HG03469 (cell line): ENCODE results near the gene NEBL.

ENCODE experiments used
- ATAC-seq: cut with Tn5 transposase; IDR thresholded peaks from one replicate; pipeline ENCODE4 v1.9.1; 2021; ENCODE audit warnings: mild to moderate bottlenecking, moderate library complexity, moderate number of reproducible peaks; ENCODE audit not compliant: unreplicated experiment

NEBL gene

DNA sequence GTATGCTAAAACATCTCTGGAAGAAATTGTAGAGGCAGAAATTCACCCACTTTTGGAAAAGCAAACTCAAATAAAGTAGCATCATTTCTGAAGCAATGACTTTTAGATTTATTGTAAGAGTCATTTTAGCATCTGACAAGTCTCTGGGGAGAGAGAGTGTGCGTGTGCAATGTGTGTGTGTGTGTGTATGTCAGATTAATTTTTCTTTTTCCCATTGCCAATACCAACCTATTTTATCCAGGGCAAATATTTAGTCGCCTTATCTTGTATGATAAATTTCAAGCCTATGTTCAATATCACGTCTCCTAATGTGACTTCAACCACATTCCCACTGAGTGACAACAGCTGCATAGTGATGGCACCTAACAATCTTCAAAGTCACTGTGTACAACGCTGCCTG, 101.7 kb downstream of the NEBL start:
- ATAC-seq = no peak

DNA sequence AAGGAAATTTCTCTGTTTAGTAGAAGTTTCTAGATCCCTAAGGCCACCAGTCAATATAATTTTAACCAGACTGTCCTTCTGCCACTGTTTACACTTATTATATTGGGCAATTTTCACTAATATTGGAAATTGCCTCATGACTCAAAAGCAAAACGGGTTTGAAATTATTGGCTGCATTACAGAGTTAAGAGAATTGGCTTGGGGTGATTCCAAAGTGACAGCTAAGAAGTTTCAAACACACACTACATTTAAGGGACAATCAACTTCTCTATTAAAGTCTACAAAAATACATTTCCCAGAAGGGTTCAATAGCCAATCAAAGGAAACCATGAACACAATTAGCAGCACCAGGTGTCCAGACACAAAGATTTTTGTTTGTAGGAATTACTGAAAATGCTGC, 111.9 kb downstream of the NEBL start:
- no peak for ATAC-seq

DNA sequence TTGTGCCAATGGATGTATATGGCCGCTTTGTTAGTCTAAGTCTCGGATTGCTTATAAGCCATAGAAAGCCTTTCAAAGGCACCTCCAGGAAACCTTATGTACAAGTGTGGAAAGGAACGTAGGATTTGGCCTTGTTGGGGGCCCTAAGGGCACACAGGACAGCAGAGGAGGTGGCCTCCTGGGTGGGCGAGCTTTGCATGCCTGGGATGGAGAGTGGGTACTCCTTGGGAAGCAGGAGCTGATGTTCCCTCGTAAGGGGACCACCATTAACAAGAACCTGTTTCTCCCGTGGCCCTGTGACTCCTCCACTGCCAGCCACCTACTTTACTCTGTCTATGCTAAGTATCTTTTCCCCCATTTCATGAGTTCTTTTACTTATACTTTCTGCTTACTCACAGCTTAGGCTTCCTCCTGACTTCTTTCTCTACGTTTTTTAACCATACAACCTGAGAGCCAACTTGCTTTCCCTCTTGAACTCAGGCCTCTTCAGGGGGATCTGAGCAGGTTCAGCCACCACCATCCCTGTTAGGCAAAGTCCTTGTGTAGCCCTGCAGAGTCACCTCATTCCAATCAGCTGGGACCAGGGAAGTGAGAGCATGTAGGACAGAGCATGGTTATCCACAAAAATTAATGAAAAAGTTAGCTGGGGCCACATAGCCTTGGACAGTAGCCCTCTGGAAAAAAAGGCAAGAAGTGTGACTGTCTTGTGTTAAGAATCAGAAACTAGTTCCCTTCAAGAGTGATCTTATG, 118.9 kb downstream of the NEBL start:
- ATAC-seq = no peak

DNA sequence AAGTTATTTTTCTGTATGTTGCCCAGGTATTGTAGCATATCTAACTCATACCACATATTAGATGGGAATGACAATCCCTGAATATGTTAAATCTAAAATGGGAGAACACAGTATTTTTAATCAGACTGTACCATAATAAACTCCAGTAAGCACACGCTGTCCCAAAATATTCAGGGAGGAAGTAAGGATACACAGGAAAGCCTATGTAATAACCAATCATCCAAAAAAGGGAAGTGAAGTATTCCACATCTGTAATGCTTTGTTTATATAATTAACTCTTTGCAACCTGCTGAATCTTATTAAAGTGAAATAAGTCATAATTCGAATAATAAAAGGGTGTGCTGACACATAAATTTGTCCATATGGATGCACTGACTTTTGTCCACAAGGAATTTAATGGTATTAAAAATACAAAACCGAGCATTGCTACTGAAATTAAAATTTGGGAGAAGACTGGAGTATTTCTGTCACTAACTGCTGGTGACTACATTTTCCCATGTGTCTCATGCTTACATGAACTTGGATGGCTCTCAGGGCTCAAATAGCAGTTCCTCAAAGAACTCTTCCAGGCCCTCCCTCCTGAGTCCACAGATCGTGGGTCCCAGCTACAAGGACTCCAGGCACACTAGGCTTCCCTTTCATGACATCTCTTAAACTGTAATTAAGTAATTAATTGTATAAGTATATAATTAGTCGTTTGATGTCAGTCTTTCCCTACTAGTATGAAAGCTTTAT, 120.6 kb downstream of the NEBL start:
- no peak for ATAC-seq

DNA sequence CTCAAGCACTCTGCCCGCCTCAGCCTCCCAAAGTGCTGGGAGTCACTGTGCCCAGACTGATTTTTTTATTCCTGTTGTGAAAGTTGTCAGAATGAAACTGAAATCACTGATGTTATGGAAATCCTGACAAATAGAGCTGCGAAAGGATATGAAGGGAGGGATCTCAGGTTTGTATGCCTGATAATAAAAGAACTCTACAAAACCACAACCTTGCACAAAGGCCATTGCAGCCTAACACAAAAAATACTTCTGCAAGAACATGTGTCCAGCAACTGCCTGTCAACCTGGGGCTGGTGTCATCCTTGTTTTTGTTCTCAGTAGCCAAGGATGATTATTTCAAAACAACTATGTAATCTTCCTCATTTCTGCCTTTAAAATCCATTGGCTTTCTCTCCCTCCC, 126.1 kb downstream of the NEBL start:
- ATAC-seq = no peak

DNA sequence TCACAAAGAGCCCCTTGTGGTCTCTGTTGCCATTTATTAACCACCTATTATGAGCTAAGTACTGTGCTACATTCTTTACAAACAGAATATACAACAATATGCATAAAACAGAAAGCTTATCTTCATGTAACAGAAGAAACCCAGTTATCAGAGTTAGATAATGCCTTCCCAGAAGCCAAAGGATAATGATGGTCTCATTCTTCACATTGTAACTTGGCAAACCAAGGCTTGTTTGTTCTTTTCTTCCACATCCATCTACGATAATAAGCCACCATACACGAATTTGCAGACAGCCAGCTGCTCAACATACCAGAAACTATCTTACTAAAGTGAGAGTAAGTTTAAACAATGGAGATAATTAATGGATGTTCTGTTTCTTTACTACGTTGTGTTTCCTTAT, 127.6 kb downstream of the NEBL start:
- no peak for ATAC-seq

DNA sequence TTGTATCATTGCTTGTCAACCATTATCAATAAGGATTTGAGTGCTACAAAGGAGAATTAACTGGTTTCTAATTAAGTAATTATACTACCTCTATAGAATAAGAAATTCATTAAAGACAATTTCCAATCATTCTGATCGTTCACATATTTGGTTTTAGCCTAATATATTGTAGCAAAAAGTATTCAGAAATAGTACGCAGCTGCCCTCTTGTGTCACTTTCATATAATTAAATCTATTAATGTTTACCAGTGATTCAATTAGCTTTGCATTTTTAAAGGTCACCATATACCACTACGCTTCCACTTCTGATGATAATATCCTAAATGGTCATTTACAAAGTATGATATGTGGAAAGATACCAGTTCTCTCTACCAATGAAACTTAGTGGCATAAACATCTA, 128.3 kb downstream of the NEBL start:
- ATAC-seq = no peak

DNA sequence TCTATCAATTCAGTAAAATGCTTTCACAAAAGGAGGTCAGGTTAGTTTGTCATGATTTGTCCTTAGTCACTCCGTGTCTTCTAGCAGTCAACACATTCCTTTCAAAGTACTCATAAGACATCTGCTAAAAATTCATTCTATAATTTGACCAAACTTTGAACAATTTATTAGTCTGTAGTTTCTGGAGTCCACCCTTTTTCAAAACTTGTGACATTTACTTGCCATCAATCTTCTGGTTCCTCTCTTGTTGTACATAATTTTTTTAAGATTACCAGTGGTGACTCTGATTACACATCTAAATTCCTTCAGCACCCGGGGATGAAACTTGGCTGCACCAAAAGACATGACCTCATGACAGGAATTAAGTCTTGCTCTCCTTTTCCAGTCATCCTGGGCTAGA, 130.1 kb downstream of the NEBL start:
- ATAC-seq = no peak

DNA sequence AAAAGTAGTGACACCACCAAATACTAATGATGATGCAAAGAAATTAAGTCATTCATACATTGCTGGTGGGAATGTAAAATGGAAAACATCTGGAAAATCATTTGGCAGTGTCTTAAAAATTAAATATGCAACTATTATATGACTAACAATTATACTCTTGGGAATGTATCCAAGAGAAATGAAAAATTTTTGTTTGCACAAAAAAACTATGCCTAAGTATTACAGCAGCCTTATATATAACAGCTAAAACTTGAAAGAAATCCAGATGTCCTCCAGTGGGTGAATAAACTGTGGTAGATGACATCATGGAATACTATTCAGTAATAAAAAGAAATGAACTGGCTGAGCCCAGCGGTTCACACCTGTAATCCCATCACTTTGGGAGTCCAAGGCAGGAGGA, 132.0 kb downstream of the NEBL start:
- no peak for ATAC-seq

DNA sequence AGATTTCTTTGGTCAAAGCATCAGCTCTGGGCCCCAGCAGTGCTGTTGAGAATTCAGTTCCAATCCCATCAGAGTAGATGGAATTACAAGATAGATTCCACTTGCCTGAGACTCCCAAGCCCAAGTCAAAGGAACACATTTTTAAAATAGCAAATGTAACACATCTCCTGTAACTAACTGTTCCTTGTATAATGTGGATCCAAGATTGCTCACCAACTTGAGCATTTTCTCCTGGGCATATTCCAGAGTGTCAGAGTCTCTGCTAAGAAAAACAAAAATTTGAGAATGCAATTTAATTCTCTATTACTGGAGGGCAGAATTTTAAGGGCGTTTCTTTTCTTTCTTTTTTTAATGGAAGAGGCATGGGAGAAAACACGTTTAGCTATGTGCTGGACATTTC, 136.7 kb downstream of the NEBL start:
- no peak for ATAC-seq

DNA sequence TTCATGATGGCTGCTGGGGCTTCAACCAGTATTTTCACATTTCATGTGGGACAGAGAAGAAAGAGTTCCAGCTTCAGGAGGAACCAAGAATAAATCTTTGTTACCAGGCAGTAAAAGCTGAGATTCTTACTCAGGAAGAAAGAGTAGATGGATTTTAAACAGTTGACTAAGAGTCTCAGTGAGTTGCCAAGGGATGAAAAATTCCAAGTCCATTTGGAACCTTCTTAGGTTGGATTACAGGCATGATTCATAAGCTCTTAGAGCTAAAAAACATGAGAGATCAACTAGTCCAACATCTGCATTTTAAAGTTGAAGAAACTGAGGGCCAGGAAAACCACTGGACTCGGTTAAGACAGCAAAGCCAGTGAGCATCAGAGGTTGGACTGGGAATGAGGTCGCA, 148.6 kb downstream of the NEBL start:
- no peak for ATAC-seq

DNA sequence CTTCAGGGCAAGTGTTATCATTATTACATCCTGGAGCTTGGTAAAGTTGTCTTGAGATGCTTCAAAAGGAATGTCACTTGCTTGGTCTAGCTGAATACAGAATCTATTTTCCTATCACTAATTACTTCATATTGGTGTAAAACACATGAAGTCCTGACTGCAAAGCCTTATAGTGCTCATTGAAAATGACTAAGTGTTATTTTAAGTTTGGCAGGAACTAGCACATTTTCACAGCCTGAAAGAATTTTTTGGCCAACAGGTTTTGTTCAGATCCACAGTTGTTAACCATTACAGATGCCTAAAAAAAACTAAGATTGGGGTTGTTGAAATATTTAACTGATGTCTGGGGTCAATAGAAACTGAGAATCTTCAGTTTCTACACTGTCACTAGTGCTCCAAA, 149.3 kb downstream of the NEBL start:
- ATAC-seq = no peak

DNA sequence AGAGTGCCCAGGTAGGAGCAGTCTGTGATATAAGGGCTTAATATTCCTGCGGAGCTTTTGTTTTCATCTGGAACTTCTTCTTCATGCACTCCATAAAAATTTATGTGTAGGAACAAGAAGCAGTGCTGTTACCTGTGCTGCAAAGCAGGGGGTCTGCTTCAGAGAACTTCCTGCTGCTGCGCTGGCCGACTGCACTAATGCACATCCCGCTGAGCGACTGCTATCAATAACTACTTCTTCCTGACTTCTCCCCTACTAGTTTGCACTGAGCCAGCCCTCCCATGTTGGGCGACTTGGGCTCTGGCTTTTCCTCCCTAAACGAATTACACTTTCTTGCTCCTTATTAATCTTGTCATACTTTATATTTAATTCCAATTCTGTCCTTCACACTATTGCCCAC, 150.3 kb downstream of the NEBL start:
- no peak for ATAC-seq

DNA sequence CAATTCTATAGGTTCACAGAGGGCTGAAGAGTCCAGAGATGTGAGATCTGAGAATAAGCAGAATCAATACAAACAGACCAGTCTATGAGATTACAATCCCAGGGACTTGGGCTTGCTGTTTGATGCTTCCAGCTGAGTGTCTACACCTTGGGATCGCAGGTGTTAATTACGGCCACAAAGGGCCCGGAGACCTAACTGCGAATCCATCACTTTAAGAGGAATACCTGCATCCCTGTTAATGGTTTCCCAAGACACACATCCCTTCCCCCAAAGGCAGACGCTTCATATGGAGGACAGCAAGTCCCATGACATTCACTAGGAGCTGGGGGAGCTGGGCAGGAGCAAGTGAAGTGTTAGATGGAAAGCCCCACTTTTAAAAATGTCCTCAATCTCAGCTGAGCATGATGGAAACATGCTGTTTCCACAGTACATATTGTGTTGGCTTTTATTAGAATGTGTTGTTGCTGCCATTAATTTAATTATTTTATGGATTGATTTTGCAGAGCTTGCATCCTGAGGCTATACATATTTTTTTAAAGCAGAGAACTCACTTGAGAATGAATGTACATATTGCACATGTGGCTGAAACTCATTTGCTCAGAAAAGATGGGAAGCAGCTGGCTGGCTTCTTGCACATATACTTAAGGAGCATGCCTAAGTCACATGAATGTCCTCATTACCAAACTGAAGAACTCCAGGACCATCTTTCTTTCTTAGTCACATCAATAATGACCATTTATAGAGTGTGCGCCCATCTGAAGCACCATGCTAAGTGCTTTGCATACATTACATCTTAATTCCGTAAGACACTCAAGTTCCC, 151.3 kb downstream of the NEBL start:
- ATAC-seq = no peak

DNA sequence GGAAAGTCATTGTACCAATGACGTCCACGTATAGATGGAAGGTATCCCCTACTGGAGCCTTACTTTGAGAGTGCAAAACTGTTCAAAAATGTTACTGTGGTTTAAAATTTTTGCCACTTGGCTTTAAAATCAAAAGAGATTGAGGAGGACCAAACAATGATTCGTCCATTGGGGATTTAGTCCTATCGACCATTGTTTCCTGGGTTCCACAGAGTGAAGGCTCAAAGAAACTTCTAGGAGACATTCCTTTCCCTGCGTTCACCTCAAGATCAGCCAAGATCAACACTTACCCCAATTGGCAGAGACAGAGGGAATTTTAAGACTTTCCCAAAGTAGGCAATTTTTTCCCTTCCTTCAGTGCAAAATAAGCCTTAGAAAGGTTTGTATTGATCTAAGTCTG, 152.3 kb downstream of the NEBL start:
- no peak for ATAC-seq

DNA sequence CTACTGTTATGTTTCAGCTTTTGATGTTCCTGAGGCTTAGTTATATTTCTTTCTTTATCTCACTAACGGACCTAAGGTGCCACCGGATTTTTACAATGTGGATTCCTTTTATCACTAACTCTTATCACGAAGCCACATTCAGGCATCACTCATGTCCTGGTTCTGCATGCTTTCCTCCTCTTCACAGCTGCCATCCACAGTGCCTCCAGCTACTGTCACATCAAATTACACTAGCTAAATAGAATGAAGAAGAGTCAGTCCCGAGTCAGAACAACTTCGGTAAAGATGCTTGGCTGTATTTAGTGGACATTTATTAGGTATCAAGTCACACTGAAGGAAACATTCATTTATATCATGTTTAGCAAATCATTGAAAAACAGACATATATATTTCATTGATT, 153.2 kb downstream of the NEBL start:
- no peak for ATAC-seq

DNA sequence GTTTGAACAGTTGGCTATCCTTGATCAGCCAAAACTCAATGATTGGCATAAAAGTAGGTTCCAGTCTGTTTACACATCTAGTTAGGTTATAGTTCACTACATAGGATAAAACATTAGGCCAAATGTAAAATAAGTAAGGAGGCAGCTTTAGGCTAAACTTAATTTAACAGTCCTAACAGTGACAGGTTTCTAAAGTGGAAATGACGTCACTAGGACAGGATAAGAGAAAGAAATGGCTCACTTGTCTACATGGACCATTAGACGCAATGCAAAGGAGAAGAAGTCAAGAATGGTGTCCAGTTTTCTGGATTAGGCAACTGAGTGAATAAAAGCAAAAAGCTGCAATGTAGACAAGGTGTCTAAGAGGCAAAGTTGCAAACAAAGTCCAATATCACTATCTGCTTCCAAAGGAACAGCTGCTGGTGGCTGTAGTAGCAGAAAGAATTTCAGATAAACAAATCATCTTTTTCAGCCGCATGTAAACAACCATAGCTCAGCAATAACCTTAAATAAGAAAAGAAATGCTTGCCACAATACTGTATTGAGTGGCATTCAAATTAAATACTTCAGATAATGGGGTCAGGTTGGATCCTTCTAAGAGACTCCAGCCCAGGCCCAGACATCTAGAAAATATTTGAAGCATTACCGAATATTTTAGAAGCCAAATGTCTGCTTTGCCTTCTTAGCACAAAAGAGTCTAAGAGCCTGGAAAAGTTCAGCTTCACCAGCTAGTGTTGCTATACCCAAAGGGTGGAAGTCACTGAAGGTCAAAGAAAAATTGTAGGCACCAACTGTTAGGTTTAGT, 154.2 kb downstream of the NEBL start:
- no peak for ATAC-seq

DNA sequence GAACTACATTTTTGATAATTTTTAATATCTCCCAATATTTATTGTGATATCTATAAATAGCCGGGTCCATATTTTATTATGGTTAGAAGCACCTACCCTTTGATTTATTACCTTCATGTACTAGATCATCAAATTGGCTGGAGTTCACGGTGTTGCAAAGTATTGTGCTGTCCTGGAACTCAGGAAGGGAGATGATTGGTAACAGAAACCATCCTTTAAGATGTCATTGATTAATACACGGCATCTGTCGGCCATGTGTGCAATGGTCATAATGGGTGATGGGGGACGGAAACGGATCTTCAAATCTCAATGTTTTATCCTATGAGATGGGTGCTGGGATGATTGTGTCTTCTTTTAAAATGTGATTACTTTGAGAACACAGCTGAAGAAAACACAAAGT, 157.0 kb downstream of the NEBL start:
- no peak for ATAC-seq

DNA sequence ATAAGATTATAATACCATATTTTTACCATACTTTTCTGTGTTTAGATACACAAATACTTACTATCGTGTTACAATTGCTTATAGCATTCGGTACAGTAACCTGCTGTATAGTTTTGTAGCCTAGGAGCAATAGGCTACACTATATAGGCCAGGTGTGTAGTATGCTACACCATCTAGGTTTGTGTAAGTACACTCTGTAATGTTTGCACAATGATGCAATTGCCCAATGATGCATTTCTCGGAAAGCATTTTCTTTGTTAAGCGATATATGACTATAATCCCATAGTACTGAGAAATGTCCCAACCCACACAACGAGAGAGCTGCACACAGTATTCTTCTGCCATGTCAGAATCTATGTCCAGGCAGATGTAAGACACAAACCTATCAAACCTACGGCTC, 160.0 kb downstream of the NEBL start:
- no peak for ATAC-seq
